Esophagus (tissue), 2 donors: ENCODE measurements around the gene SPATC1L. TPM values are rescaled to one million over a fixed set of nuclear protein-coding genes. Genes with fewer than 3 reads are reported as not detected.
"Not testable (repeated sequence)": the region's sequence is repeated elsewhere in the genome, so short reads cannot be mapped to it uniquely, and the experiment has no call there.

Experiments
- H3K27ac ChIP-seq, 2 donors: one replicate each; pipeline ENCODE4 v1.5.1; 2013; ENCODE audit warnings: low read depth in 2 of 2, mild to moderate bottlenecking in 2 of 2, inconsistent platforms in 1 of 2, low read length in 1 of 2, moderate library complexity in 1 of 2
- H3K27me3 ChIP-seq, 2 donors: one replicate each; pipeline ENCODE4 v1.6.1; 2013; ENCODE audit warnings: low read length in 2 of 2, control low read depth in 1 of 2, mild to moderate bottlenecking in 1 of 2; ENCODE audit not compliant: insufficient read depth in 2 of 2, control insufficient read depth in 1 of 2
- H3K36me3 ChIP-seq, 2 donors: one replicate each; pipeline ENCODE4 v1.6.1; 2013; ENCODE audit warnings: low read length in 1 of 2; ENCODE audit not compliant: control insufficient read depth in 2 of 2, insufficient read depth in 2 of 2
- H3K4me1 ChIP-seq, 2 donors: one replicate each; pipeline ENCODE4 v1.6.1; 2013; ENCODE audit warnings: low read length in 1 of 2; ENCODE audit not compliant: control insufficient read depth in 2 of 2, insufficient read depth in 2 of 2
- H3K4me3 ChIP-seq, 2 donors: one replicate each; pipeline ENCODE4 v1.5.1; 2013; ENCODE audit warnings: low read length in 2 of 2, mild to moderate bottlenecking in 2 of 2, low read depth in 1 of 2, moderate library complexity in 1 of 2
- H3K9me3 ChIP-seq, 2 donors: one replicate each; pipeline ENCODE4 v1.6.1; 2013; ENCODE audit warnings: mild to moderate bottlenecking in 2 of 2, low read depth in 1 of 2, low read length in 1 of 2, moderate library complexity in 1 of 2; ENCODE audit not compliant: control insufficient read depth in 2 of 2, insufficient read depth in 1 of 2
- WGBS, 2 donors: extraction: QIAGEN DNeasy Blood & Tissue Kit; methylation state at CpG; one replicate each; pipeline ENCODE4 v1.1.7; 2013; 5-methylcytosine and 5-hydroxymethylcytosine counted together
- polyA plus RNA-seq, 2 donors: library from polyadenylated mRNA; stranded (reverse); fragments of 200-250 nt; gene quantifications; one replicate each; pipeline ENCODE4 v1.2.3, GENCODE V29; 2013
- donor health status: healthy with polysubstance abuse.
- donor health status: Bipolar disorder and iron deficiency.

Gene SPATC1L
- polyA plus RNA-seq, 2 donors, result 5.2 to 9.3 TPM

DNA sequence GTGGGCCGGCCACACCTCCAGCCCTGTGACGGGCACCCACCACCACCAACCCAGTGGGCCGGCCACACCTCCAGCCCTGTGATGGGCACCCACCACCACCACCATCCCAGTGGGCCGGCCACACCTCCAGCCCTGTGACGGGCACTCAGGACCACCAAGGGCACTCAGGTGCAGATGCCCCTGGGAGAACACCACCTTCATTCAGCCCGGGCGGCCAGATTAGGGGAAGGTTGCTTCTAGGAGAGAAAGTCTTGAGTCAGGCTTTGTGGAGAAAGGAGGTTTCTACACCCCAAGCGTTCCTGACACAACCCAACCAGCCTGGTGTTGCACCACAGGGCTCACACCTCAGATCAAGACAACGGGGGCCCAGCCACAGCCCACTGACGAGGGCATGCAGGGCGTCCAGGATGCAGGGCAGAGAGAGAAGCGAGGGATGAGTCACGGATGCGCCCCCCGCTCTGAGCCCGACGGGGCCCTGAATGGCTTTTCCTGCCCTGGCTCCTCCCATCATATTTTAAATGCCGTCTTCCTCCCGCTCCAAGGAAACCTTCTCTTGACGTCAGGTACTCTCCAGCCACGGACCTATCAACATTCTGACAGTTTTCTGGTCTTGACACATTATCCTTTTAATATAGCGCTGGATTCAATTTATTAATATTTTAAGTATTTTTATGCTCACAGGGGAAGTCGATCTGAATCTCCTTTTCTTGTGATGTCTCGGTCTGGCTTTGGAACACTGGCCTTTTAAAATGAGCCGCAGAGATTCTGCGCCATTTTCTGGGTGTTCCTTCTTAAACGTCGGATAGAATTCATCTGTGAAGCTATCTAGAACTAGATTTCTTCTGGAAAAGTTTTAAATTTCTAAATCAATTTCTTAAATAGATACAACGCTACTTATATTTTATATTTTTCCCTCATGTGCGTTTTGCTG is 631 bp upstream of the SPATC1L start:
- Histone ChIP-seq H3K36me3 (peaks cover 0 to 10% of the 10 kb centered on the region in 2 donors), H3K27me3 (no peaks in the 10 kb centered on the region), H3K9me3 (no peaks in the 10 kb centered on the region), H3K4me3 (peak overlapping the region; percentile 52 to 59), H3K4me1 (peaks cover 0 to 10% of the 10 kb centered on the region in 2 donors), H3K27ac (peak overlapping the region; percentile 85 to 96)
- 13 to 49% methylated on average over 30 of the region's 30 CpGs for WGBS, 2 donors

DNA sequence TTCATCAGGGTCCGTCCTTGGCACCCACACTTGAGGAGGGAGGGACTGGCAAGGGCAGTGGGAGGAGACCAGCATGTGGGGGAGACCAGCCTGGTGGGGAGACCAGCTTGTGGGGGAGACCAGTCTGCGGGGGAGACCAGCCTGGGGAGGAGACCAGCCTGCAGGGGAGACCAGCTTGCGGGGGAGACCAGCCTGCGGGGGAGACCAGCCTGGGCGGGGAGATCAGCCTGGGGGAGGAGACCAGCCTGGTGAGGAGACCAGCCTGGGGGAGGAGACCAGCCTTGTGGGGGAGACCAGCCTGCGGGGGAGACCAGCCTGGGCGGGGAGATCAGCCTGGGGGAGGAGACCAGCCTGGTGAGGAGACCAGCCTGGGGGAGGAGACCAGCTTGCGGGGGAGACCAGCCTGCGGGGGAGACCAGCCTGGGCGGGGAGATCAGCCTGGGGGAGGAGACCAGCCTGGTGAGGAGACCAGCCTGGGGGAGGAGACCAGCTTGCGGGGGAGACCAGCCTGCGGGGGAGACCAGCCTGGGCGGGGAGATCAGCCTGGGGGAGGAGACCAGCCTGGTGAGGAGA is 836 bp downstream of the SPATC1L start:
- Histone ChIP-seq H3K27ac (peak overlapping the region in 1 of 2 donors; percentile 34), H3K4me3 (peak overlapping the region in 1 of 2 donors; percentile 57)
- 50 to 66% methylated on average over 3 to 7 of the region's 13 CpGs for WGBS, 2 donors
- H3K9me3 ChIP-seq, H3K36me3 ChIP-seq, H3K27me3 ChIP-seq, H3K4me1 ChIP-seq: not testable (repeated sequence)

DNA sequence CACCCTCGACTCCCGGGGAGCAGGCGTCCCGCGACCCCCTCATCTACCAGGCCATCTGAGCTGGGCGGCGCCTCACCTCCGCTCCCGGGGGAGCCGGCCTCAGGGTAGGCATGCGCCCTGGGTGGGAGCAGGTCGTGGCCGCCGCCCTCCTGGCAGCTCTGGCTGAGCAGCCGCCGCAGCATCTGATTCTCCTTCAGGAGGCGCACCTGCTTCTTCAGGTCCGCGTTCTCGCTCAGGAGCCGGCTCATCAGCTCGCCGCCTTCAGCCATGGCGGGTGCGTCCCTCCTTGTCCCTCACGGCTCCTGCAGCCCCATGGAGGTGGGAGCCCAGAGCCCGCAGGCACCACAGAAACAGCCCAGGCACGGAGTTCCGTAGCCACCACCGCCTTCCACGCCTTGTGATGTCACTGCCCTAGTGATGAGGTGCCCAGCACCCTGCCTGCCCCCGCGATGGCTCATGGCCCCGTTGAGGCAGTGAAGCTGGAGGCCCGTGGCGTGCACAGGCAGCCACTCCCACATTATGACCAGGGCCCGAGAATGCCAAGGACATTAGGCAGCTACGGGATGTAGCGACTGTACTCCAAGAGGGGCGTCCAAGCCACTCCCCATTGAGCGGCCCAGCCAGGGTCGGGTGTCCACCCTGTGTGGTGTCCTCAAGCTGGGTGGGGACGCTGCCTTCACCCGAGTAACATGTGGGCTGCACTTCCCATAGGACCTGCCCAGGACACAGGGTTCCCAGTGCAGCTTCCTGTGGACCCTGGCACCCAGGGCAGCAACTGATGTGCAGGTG is 1.5 kb downstream of the SPATC1L start:
- H3K27me3 ChIP-seq, result no peaks in the 10 kb centered on the region
- 90 to 91% methylated on average over 44 of the region's 44 CpGs for WGBS, 2 donors

DNA sequence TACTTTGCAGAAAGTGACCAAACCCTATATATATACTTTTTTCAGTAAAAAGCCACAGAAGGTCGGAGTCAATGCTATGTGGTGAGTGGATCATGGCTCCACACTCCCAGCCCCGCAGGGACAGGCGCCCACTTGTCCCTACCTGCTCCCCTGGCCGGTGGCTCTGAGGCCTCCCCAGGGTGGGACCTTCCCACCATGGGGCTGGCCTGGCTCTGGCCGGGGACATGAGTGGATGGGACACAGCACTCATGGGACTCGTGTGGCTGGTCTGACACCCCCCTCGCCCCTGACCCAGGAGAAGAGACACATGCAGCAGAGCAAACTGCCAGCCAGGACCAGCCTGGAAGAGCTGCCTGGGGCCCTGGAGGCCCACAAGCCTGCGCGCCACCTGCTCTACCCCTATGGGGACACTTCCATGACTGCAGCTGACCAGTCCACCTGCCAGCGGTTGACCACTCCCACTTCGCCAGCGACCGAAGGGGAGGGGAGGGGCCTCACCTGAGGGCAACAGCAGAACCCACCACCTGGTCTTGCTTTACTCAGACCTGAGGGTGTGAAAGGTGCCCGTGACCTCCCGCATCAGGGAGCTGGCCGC is 2.2 kb downstream of the SPATC1L start:
- peaks cover 0 to 5% of the 10 kb centered on the region in 2 donors for H3K4me1 ChIP-seq
- WGBS, 2 donors, result 84 to 86% methylated on average over 16 of the region's 16 CpGs
- H3K4me3 ChIP-seq, result no peak overlapping the region
- no peaks in the 10 kb centered on the region for H3K27me3 ChIP-seq
- no peak overlapping the region for H3K27ac ChIP-seq
- no peaks in the 10 kb centered on the region for H3K9me3 ChIP-seq
- H3K36me3 ChIP-seq, result no peaks in the 10 kb centered on the region

More for the DNA sequence above, 1.5 kb downstream of the SPATC1L start:
- peaks cover 0 to 5% of the 10 kb centered on the region in 2 donors for H3K4me1 ChIP-seq
- H3K27ac ChIP-seq, result no peak overlapping the region
- H3K36me3 ChIP-seq, result peaks cover 0 to 1% of the 10 kb centered on the region in 2 donors
- no peaks in the 10 kb centered on the region for H3K9me3 ChIP-seq
- no peak overlapping the region for H3K4me3 ChIP-seq

DNA sequence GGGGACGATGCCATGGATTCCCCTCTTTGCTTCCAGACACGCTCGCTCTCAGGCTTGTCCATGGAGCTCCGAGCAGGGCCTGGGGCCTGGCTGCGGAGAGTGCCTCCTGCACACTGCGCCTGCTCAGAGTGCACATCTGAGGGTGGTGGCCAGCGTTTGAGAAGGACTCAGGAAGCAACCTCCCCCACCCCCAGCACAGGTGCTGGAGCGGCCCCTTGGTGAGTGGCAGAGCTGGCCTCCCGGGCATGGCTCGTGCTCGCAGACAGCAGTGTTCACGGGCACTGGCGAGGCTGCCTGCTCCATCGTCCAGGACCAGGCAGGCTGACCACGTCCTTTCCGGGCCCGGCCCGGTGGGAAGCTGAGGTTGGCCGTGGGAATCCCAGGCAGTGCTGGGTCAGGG is 2.8 kb downstream of the SPATC1L start:
- WGBS, 2 donors, result 90 to 94% methylated on average over 19 of the region's 19 CpGs
- H3K36me3 ChIP-seq, result no peaks in the 10 kb centered on the region
- no peaks in the 10 kb centered on the region for H3K9me3 ChIP-seq

DNA sequence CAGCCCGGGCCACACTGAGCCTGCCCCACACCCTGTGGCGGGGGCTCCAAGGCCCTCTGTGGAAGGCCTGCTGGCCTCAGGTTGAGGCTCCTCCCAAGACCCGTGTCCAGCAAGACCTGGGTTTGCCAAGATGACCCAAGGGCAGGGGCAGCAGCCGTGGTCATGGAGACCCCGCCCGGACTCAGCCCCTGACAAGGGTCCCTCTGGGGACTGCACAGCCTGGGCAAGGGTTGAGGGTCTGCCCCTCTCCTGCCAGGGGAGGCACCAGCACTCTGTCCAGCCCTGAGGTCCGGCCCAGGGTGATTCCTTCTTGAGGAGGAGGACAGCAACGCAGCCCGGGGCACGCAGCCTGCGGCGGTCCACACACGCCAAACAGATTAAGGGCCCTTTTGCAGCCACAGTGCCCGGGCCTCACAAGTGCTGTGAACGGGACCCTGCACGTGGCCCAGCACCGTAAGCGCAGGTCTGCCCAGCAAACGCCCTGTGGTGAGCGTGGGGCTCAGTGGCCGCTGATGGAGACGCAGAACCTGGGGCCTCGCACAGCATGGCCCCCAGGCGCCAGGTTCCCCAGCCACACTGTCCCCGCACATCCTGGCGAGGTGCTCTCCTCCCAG is 3.4 kb downstream of the SPATC1L start:
- no peaks in the 10 kb centered on the region for H3K9me3 ChIP-seq
- H3K36me3 ChIP-seq, result no peaks in the 10 kb centered on the region
- no peaks in the 10 kb centered on the region for H3K27me3 ChIP-seq
- H3K4me3 ChIP-seq, result no peak overlapping the region
- H3K4me1 ChIP-seq, result peaks cover 0 to 5% of the 10 kb centered on the region in 2 donors
- WGBS, 2 donors, result 91 to 94% methylated on average over 26 of the region's 26 CpGs
- no peak overlapping the region for H3K27ac ChIP-seq

More for the DNA sequence above, 2.8 kb downstream of the SPATC1L start:
- peaks cover 0 to 5% of the 10 kb centered on the region in 2 donors for H3K4me1 ChIP-seq
- no peaks in the 10 kb centered on the region for H3K27me3 ChIP-seq
- no peak overlapping the region for H3K27ac ChIP-seq
- H3K4me3 ChIP-seq, result no peak overlapping the region

DNA sequence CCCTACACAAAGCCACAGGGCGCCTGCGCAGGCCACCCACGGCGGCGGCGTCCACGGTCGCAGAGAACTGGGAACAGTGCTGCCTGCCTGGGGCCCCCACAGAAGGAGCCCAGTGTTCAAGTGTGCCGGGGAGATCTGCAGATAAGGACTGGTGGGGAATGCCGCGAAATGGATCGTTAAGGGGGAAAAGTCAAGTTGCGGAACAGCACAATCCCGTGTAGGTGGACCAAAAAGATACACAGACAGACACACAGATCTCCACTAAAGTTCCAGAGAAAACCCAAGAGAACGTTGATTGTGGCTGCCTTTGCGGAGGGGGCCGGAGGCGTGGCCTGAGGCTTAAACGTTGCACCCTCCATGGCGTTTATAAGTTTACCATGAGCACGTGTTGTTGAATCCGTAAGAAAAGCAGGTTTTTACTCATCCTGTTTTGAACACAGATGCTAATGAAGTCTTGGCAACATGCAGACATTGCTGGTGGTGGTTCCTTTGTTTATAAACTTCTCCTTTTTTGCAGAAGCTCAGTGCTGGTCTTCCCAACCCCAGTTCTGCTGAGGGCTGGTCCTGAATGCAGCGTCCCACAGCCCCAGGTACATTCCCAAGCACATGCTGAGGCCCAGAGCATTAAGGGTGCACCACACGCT is 4.1 kb downstream of the SPATC1L start:
- Histone ChIP-seq H3K4me3 (no peak overlapping the region), H3K27me3 (no peaks in the 10 kb centered on the region), H3K27ac (no peak overlapping the region), H3K9me3 (no peaks in the 10 kb centered on the region), H3K4me1 (peaks cover 0 to 5% of the 10 kb centered on the region in 2 donors), H3K36me3 (no peaks in the 10 kb centered on the region)
- 82 to 85% methylated on average over 24 of the region's 24 CpGs for WGBS, 2 donors

DNA sequence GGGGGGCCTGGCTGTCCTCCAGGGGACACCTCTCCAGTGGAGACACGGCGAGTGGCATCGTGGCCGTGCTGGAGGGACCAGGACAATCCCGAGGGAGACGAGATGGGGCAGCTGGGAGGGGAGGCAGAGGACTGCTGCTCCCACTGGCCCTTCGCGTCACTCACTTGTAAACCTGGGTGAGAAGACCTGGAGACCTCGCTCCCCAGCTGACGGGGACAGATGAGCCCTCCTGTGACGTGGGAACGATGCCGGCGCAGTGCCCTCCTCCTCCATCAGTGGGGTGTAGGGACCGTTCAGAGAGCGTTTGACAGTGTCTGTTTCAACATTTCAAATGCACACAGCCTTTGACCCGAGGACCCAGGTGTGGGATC is 4.6 kb downstream of the SPATC1L start:
- no peak overlapping the region for H3K4me3 ChIP-seq
- 90 to 93% methylated on average over 16 to 17 of the region's 17 CpGs for WGBS, 2 donors
- H3K27me3 ChIP-seq, result no peaks in the 10 kb centered on the region
- no peak overlapping the region for H3K27ac ChIP-seq
- peaks cover 0 to 2% of the 10 kb centered on the region in 2 donors for H3K4me1 ChIP-seq
- no peaks in the 10 kb centered on the region for H3K36me3 ChIP-seq
- H3K9me3 ChIP-seq, result no peaks in the 10 kb centered on the region
